ENCODE data around the gene ABCD3.

- TF ChIP-seq PHF20 (CRISPR knock-in tag; IDR thresholded peaks at IDR 0.05), result no peak
- no peak for TF ChIP-seq CEBPZ (IDR thresholded peaks at IDR 0.05; ENCODE audit: low read length)
- no peak for TF ChIP-seq TERF1 (CRISPR knock-in tag; IDR thresholded peaks at IDR 0.05)
Measured at GRCh38 chr1:94399453-94399852, 18.7 kb upstream of the ABCD3 start.

Data from HepG2 (cell line).